Measurements from ENCODE around the gene TNIK.

GRCh38 chr3:171061749-171062148 lies 398.5 kb downstream of the TNIK start:
- TF ChIP-seq CTCF (IDR thresholded peaks at IDR 0.05) (no peak), POLR2AphosphoS5 (IDR thresholded peaks at IDR 0.05) (no peak), POLR2A (IDR thresholded peaks at IDR 0.05) (no peak)

All from upper lobe of left lung (tissue), 4 donors.